GM21390 (cell line): Measurements from ENCODE around the gene MFSD2A.
"Not testable (repeated sequence)": the region's sequence is repeated elsewhere in the genome, so short reads cannot be mapped to it uniquely, and the experiment has no call there.

ENCODE experiments used
- ATAC-seq: cut with Tn5 transposase; IDR thresholded peaks from one replicate; pipeline ENCODE4 v1.9.1; 2021; ENCODE audit not compliant: unreplicated experiment

Gene MFSD2A

DNA sequence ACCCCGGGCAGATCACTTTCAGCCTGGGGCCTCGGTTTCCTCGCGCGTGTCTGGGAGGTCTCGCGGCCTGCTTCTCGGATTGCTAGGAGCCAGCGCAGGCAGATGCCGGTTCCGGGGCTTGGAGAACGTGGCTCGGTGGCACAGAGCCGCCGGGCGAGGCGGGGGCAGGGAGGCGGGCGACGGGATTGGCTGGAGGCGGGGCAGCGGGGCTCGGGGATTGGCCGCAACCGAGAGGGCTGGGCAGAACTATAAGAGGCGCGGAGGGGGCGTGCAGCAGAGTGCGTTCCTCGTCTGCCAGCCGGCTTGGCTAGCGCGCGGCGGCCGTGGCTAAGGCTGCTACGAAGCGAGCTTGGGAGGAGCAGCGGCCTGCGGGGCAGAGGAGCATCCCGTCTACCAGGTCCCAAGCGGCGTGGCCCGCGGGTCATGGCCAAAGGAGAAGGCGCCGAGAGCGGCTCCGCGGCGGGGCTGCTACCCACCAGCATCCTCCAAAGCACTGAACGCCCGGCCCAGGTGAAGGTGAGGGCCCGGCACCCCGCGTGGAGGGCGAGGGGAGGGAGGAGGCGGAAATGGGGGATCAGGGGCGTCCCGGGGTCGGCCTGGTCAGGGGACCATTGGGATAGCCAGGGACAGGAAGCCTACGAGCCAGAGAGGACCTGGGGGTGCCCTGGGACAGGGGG is at the start of gene MFSD2A:
Gene MFSD2A, plus strand, starts transcription at position 276 of the 677 bp plus-strand sequence. Its CDS starts 148 bp downstream, at position 424.
- ATAC-seq = peak; percentile 69

DNA sequence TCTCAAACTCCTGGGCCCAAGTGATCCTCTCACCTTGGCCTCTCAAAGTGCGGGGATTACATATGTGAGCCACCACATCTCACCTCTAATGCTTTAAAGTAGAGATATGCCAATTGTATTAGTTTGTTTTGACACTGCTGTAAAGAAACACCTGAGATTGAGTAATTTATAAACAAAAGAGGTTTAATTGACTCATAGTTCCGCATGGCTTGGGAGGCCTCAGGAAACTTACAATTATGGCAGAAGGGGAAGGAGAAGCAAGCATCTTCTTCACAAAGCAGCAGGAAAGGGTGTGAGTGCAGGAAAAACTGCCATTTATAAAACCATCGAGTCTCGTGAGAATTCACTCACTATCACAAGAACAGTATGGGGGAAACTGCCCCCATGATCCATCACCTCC is 49.8 kb upstream of the MFSD2A start:
- ATAC-seq = no peak

DNA sequence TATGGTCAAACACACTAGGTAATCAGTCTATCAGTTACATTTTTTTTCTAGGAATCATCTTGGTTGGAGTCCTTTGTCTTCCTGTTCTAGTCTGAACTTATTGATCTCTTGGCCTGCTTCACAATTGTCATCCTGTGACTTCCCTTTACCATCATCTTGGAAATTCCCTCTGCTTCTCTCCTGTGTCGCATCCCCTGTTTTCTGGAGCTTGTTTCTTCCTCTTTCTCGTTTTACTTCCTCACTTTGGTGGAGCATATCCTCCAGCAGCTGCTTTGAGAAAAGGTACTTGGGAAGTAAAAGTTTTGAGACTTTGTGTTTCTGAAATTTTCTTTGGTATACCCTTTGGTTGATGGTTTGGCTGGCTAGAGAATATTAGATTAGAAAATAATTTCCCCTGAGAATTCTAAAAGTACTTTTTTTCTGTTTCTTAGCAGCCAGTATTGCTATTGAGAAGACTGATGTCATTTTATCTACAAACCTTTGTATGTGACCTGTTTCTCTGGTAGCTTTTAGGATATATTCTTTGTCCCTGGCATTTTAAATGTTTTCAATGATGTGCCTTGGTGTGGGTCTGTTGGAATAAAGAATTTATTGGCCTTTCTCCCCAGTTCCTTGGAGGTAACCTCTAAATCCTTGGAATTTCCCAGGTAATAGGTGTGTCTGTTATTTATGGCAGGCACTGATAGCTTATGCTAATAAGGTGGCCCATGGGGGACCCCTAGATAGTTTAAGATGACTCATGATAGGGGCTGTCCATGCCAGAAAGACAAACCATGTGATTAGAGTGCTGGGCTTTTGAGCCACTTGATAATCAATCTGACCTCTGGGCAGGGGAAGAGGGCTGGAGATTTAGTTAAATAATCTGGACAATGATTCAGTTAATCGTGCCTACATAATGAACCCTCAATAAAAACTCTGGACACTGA is 47.2 kb upstream of the MFSD2A start:
- ATAC-seq = no peak

DNA sequence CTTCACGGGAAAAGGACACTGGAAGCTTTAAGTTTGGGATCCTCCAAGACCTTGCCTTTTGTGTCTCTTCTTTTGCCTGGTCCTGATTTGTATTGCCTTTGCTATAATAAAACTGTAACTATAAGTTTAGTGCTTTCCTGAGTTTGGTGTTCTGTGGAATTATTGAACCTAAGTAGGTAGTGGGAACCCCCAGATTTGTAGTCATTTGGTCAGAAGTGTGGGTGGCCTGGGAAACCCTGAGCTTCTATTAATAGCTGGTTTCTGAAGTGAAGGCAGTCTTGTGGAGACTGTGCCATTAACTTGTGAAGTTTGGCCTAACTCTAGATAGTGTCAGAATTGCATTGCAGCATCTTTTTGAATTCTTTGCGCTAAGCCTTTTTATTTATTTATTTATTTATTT is 46.4 kb upstream of the MFSD2A start:
- ATAC-seq = no peak

DNA sequence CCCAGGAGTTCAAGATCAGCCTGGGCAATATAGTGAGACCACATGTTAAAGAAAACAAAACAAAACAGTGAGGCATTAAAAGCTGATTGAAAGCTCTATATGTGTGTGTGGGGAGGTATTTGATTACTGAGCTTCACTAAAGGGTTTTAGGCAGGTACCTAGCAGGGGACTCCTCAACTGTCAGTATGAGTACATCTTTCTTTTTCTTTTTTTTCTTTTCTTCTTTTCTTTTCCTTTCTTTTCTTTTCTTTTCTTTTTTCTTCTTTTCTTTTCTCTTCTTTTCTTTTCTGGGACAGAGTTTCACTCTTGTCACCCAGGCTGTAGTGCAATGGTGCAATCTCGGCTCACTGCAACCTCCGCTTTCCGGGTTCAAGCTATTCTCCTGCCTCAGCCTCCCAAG is 44.7 kb upstream of the MFSD2A start:
- no peak for ATAC-seq

DNA sequence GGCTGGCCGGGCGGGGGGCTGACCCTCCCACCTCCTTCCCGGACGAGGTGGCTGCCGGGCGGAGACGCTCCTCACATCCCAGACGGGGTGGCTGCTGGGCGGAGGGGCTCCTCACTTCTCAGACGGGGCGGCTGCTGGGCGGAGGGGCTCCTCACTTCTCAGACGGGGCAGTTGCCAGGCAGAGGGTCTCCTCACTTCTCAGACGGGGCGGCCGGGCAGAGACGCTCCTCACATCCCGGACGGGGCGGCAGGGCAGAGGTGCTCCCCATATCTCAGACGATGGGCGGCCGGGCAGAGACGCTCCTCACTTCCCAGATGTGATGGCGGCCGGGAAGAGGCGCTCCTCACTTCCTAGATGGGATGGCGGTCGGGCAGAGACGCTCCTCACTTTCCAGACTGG is 41.8 kb upstream of the MFSD2A start:
- not testable (repeated sequence) for ATAC-seq

DNA sequence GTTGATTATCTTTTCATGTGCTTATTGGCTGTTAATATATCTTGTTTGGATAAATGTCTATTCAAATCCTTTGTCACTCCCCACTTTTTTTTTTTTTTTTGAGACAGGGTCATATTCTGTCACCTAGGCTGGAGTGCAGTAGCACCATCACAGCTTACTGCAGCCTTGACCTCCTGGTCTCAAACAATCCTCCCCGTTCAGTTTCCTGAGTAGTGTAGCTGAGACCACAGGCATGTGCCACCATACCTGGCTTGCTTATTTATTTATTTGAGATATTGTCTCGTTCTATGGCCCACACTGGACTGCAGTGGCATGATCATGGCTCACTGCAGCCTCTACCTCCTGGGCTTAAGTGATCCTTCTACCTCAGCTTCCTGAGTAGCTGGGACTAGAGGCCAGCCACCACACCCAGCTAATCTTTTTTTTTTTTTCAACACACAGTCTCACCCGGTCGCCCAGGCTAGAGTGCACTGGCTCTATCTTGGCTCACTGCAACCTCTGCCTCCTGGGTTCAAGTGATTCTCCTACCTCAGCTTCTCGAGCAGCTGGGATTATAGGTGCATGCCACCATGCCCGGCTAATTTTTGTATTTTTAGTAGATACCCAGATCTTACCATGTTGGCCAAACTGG is 39.3 kb upstream of the MFSD2A start:
- no peak for ATAC-seq

DNA sequence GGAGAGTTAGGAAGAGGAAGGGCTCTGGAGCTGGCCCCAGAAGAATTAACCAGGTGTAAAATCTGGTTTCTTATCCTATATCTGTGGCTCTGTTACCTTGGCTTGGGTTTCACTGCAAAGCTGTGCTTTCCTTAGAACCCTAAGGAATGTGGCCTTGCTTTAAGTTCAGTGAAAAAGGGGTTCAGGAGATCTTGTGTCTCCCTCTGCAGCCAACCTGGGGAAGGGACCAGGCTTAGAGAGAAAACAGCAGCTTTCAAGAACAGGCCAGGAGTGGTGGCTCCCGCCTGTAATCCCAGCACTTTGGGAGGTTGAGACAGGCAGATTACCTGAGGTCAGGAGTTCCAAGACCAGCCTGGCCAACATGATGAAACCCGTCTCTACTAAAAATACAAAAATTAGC is 37.1 kb upstream of the MFSD2A start:
- ATAC-seq = no peak

DNA sequence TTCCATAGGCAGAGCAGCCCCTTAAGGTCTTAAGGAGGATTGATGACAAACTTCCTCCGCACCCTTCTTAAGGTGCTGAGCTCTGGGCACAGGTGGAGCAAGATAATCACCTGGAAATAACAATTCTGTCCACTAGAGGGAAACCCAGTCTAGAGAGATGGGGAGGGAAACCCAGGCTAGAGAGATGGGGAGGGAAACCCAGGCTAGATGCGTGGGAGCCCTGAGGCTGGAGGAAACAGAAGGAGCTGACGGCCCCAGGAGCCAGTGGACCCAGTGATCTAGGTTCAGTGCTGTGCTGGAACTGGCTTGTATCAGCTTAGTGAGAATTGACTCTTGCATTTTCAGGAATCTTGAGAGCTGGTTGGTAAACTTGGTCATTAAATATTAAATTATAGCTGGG is 35.4 kb upstream of the MFSD2A start:
- ATAC-seq = no peak

DNA sequence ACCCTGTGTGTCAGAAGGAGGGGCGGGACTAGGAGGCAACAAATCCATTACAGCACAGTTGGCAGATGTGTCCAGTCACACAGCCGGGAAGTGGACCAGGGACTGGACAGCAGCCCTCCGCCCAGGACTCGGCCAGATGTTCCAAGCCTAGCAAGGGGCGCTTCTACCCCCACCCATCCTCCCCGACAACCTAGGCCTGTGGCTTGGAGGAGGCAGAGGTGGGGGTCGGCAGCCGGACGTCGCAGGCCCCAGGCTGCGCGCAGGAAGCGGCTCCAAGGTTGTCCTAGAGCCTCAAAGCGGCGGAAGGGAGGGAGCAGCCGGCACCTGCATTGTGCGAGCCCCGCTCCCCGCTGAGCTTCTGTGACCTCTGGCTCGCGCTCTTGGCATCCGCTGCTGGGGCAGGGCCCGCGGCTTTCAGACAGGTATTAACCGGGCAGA is 32.7 kb upstream of the MFSD2A start:
- no peak for ATAC-seq

DNA sequence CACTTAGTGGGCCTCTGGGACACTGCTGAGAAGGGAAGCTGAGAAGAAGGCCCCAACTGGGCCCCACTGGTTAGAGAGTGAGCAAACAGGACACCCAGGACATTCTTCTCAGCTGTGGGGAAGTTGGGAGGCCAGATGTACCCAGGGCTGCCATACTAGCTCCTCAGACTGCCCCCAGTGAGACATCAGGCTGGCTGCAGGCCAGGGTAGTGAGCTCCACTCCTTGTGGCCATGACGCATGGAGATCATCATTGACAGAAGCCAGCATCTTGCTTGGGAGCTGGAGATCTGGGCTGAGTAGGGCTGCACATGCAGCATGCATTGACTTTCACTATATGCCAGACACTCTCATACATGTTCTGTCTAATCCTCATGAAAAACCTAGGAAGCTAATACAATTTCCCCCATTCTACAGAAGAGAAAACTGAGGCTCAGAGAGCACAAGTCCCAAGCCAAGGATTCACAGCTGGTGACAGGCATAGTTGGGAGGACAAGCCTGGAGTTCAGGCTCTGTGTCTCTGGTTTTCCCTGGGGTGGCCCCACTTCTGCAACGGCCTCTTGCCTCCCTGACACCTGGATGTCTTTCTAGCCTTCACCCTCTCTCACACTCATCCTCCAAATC is 29.1 kb upstream of the MFSD2A start:
- no peak for ATAC-seq

DNA sequence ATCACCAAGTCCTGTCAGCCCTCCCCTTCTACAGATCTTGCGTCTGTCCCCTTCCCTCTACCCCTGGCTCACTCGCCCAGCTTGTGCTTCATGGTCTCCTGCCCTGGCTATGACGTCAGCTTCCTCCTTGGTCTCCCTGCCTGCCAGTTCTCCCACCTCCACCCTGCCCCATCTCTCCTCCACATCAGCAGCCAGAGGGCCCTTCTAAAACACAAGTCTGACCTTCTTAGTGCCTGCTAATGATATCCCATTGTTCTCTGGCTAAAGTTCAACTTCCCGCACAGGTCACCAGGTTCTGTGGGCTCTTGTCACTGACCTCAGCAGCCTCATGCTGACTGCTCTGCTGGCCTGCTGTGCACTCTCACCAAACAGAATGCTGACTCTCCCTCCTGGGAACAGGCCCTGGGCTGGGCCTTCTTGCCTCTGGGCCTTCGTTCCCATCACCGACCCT is 28.6 kb upstream of the MFSD2A start:
- ATAC-seq = no peak

DNA sequence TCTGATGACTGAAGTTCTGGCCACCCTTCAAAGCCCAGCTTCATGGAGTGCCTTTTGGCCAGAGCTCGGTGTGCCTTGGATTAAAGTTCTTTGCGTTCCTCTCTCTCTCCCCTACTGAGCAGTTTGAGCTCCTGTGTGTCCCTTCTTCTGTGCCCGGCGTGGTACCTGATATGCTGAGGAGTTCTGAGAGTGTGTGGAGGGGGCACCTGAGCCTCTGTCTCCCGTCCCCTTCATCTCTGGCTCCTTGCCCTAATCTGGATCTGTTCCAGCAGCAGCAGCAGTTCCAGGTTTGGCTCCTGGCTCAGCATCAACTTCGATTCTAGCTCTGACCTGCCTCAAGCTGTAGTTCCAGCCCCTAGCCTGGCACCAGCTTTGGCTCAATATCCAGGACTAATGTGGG is 28.1 kb upstream of the MFSD2A start:
- ATAC-seq = no peak

DNA sequence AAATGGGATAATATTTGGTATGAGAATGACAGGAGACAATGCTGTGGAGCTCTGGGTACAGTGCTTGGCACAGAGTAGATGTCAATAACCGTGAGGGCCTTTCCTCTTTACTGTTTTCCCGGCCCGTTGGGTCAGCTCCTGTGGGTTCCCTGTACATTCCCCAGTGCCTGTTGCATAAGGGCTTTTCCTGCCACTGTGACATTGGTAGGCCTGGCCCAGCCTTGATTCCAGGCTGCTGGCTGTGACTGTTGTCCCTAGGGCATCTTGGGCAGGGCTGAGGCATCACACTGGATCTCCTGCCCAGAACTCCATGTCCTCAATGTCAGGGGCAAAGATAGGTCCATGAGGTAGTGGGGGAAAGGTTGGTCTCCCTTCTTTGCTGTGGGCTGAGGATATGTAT is 27.4 kb upstream of the MFSD2A start:
- no peak for ATAC-seq

DNA sequence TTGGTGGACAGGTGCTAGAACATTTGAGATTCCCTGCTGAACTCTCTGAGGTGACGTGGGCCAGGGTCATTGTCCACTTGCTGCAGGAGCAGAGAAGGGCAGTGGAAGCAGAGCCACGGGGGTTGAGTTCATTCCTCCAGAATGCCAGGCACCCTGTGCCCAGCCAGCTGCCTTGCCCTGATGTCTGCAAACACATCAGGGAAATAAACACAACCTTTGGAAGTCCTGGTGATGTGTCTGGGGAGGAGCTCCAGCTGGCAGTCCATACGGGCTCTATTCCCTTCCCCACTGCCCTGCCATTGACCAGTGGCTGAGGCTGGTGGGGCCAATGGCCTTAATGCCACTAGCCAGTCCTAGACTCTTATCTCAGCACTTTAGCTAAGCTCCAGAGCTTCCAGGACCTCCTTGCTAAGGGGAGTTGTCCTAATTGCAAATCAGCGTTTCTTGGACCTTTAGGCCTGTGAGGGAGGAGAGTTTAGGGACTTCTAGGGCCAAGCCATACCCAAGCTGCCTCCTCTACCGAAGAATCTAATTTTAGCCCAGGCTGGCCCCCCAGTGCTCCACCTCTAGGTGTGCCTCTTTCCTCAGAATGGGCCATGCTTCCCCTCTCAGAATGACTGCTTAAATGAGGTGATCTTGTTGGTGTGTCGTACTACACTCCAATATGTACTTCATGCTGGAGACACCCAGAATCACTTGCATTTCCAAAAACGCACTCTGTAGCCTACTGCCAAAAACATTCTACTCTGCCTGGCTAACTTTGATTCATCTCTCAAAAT is 25.9 kb upstream of the MFSD2A start:
- ATAC-seq = no peak

DNA sequence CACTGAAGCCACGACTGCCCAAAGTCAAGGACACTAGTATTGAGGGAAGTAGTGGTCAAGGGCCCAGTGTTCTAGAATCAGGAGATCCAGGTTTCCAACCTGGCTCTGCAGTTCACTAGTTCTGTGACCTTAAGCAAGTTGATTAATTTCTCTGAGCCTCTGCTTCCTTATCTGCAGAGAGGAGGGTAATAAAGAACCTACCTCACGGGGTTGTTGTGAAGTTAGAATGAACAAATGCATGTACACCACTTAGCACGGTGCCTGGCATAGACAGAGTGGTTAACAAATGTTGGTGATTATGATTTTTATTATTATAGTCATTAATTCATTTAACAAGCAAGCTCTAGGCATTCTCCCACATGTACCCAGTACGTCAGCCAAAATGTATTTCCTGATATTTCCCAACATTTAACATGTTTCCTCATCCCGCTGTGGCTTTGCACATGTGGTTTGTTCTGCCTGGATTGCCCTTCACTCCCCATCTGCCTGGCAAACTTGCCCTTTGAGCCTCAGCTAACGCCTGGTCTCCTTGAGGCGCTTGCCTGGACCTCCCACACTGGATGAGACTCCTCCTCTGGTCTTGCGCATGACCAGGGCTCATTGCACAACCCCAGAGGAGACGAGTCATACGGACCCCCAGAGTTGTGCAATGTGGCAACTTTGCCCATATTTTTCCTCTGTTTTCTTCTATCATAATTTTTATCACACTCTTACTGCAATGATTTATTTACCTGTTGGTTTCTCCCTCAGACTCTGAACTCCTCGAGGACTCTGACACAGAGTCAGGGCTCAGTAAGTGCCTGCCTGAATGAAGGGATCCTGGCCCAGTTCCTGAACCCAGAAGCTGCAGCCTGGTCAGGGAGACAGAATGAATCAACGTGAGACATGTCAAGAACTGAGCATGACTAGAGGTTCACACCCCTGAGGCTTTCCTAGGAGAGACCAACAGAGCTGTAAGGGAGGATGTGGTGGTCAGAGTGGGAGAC is 20.7 kb upstream of the MFSD2A start:
- no peak for ATAC-seq

DNA sequence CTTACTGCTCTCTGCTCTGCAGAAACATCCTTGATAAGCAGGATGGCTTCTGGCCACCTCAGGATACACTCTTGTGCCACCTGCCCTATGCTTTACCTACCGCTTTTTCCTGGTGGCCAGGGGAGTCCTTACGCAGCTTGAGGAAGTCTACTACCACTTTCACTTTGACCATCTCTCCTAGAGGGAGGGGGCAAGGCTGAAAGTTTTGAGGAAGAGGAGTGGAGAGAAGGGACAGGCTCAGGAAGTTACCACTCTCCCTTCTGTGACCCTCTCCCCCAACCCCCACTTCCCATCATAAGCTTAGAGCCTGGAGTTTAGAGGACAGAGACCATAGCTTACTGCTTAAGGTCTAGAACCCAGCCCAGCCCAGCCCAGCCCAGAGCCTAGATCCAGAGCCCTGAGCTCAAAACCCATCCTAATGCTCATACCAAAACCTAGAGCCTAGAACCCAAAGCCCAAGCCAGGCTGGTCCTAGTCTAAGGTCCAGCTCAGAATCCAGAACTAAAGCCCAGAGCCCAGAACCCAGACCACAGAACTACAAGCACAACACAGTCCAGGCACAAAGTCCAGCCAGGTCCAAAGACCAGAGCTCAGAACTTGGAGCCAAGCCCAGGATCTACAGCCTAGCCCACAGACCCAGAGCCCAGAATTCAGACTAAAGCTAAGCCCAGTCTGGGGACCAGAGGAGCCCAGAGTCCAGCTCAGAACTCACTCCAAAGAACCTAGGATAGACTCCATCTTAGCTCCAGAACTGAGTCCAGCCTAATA is 18.0 kb upstream of the MFSD2A start:
- no peak for ATAC-seq

DNA sequence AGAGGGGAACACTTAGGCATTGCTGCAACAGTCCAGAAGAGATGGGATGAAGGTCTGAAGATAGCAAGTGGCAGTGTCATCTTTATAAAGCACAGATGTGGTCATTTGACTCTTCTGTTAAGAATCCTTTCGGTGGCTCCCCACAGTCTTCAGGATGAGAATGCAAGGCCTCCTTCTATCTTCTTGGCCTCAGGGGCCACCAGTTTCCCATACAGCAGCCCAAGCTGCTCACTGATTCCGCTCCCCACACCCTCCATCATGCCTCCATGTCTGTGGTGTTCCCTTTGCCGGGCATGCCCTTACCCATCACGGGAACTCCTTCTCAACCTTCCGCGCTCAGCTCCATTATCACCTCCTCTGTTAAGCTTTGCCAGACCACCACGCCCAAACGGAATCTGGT is 16.1 kb upstream of the MFSD2A start:
- no peak for ATAC-seq

DNA sequence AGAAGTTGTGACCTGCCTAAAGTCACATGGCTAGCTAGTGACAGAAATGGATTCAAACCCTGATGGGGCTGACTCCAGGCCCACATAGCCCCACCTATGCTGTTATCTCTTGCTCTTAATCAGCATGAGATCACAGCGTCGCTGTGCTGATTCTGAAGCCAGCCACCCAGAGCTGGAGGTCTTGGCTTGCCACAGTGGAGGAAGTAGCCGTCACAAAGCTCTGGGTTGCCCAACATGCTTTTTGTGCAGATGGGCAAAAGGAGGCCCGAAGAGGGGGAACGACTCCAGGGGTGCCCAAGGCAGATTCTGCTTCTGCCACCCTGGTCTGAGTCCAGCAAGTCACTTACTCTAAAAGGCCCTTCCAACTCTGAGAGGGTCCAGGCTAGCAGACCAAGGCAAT is 14.7 kb upstream of the MFSD2A start:
- ATAC-seq = no peak
